Psoas muscle (tissue), 8 donors: Measurements from ENCODE around the gene INAFM2. TPM values are rescaled to one million over a fixed set of nuclear protein-coding genes. Genes with fewer than 3 reads are reported as not detected.

ENCODE experiments used
- ATAC-seq, 4 donors: fragments of 200-7000 bp; cut with Tn5 transposase; one replicate each; pipeline ENCODE4 v1.9.1; 2020; ENCODE audit warnings: moderate library complexity in 3 of 4, mild to moderate bottlenecking in 2 of 4
- DNase-seq, 2 donors: peaks; one replicate each; pipeline ENCODE4 v3.0.0-alpha.2; 2020
- H3K27ac ChIP-seq: fragments of 200-600 bp; one replicate; pipeline ENCODE4 v1.8.0; 2022
- H3K27me3 ChIP-seq, 3 donors: fragments of 200-600 bp in 1 of 3; one replicate each; pipeline versions ENCODE4 v1.6.1 to v1.8.0; 2013 to 2022; ENCODE audit warnings: low read length in 2 of 3, mild to moderate bottlenecking in 2 of 3, moderate library complexity in 1 of 3; ENCODE audit not compliant: insufficient read depth in 3 of 3
- H3K36me3 ChIP-seq, 2 donors: fragments of 200-600 bp in 1 of 2; one replicate each; pipeline versions ENCODE4 v1.6.1 to v1.8.0; 2013 to 2022; ENCODE audit warnings: low read depth in 1 of 2, mild to moderate bottlenecking in 1 of 2, moderate library complexity in 1 of 2; ENCODE audit not compliant: insufficient read depth in 1 of 2
- H3K4me1 ChIP-seq: fragments of 200-600 bp; one replicate; pipeline ENCODE4 v1.8.0; 2022
- H3K4me3 ChIP-seq: fragments of 200-600 bp; one replicate; pipeline ENCODE4 v1.8.0; 2022; ENCODE audit warnings: mild to moderate bottlenecking
- H3K9me3 ChIP-seq: fragments of 200-600 bp; one replicate; pipeline ENCODE4 v1.8.0; 2022
- WGBS, 3 donors: extraction: QIAGEN DNeasy Blood & Tissue Kit; methylation state at CpG; one replicate each; pipeline versions ENCODE4 v1.1.6 to v1.1.7; 2013; 5-methylcytosine and 5-hydroxymethylcytosine counted together
- intact Hi-C, 2 donors: fragments of 100-400 bp; cut with DNase I; formaldehyde crosslinking; loops; one replicate each; pipeline versions ENCODE4 v1.11.0 to v1.14.2; 2022
- polyA plus RNA-seq, 3 donors: library from polyadenylated mRNA; stranded (reverse); fragments of 200-250 nt; gene quantifications; one replicate each; pipeline ENCODE4 v1.2.3, GENCODE V29; 2013
- total RNA-seq, 4 donors: library from RNA; stranded (reverse); fragmentation: NEBNext Ultra II Directional in 2 of 4; extraction: Animal tissue kit (Norgen Biotek cat#: 25700) in 2 of 4; gene quantifications; one replicate each; pipeline versions ENCODE4 v1.2.1 to v1.2.4, GENCODE V29; 2021 to 2023
- TF ChIP-seq, protein P1 (sequence below): fragments of 200-600 bp; IDR thresholded peaks from one replicate; pipeline ENCODE4 v1.8.0; 2022; ENCODE audit warnings: antibody characterized with exemption
- donor health status: healthy with polysubstance abuse.
- donor health status: DM: no; HTN: no; CAD: no; lungs with moderate emphysema.
- donor health status: Bipolar disorder and iron deficiency.
- donor health status: healthy.
- donor health status: DM: yes; HTN: yes; CAD: no.
- donor health status: DM: no; HTN: no; CAD: no.
- donor health status: DM: no; HTN: no; CAD: no.
- donor health status: DM: yes; HTN: yes; CAD: no.

INAFM2 gene
- total and polyA plus RNA-seq, 7 donors = 5.8 to 32.4 (median 22.3) TPM

DNA sequence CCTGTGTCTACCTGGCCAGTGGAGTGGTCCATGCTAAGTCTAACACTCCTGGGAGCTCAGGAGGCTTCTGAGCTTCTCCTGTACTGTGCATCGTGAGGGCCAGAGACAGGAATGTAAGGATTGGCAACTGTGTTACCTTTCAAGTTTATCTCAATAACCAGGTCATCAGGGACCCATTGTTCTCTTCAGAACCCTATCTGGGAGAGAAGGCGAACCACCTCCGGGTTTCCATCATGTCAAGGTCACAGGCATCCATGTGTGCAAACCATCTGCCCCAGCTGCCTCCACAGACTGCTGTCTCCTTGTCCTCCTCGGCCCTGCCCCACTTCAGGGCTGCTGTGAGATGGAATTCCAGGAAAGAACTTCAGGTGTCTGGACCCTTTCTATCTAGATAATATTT is 46.6 kb upstream of the INAFM2 start:
- WGBS, 3 donors = 57 to 64% (median 63%) methylated on average over 4 of the region's 4 CpGs
- ATAC-seq = no peak
- Histone ChIP-seq H3K4me1 (no peaks in the 10 kb centered on the region), H3K9me3 (no peaks in the 10 kb centered on the region), H3K27ac (no peak overlapping the region), H3K27me3 (peaks cover 0 to 35% (median 18%) of the 10 kb centered on the region in 3 donors), H3K4me3 (no peak overlapping the region), H3K36me3 (no peaks in the 10 kb centered on the region)
- TF ChIP-seq, protein P1, sequence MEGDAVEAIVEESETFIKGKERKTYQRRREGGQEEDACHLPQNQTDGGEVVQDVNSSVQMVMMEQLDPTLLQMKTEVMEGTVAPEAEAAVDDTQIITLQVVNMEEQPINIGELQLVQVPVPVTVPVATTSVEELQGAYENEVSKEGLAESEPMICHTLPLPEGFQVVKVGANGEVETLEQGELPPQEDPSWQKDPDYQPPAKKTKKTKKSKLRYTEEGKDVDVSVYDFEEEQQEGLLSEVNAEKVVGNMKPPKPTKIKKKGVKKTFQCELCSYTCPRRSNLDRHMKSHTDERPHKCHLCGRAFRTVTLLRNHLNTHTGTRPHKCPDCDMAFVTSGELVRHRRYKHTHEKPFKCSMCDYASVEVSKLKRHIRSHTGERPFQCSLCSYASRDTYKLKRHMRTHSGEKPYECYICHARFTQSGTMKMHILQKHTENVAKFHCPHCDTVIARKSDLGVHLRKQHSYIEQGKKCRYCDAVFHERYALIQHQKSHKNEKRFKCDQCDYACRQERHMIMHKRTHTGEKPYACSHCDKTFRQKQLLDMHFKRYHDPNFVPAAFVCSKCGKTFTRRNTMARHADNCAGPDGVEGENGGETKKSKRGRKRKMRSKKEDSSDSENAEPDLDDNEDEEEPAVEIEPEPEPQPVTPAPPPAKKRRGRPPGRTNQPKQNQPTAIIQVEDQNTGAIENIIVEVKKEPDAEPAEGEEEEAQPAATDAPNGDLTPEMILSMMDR = no peak
- intact Hi-C loops = loop anchor here in 1 of 2 donors (5.0 kb wide), 1 partner anchor 145 kb away; no protein-coding TSS in a partner anchor
- DNase-seq = no peak

DNA sequence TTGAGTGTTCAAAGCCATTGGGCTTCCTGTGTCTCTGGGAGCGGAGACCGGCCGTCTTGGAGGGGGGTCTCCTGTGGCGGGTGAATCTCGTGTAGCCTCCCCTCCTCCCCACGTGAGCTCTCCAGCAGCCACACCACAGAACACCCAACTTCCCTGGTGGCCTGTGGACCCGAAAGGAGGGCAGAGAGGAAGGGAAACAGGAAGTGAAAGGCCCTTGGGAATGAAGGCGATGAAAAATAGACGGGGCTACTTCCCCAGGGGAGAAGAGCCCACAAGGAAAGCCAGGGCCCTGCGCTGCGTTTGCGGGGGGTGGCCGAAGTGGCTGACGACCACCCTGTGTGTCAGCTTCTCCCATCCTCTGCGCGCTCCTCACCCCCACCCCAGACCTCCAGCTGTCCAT is 46.0 kb upstream of the INAFM2 start:
- no peak for ATAC-seq

DNA sequence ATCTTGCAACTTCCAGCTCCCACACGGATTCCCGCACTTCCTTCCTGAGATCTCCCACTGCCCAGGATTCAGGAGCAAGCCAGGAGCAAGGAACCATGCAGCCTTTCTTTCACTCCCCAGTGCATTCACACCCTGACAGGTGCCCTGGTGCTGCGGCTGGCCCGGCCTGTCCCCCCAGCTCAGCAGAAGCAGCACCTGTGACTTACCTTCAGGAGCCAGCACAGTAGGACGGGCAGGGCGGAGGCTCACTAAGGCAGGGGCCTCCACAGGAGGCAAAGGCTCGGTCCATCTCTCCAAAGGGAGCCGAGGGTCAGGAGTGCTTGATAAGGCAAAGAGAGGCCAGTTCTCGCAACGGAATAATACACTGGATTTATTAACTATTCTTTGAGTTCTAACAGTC is 45.5 kb upstream of the INAFM2 start:
- Histone ChIP-seq H3K4me1 (peaks cover 9% of the 10 kb centered on the region), H3K27ac (no peak overlapping the region), H3K27me3 (peaks cover 0 to 46% (median 26%) of the 10 kb centered on the region in 3 donors), H3K36me3 (no peaks in the 10 kb centered on the region), H3K9me3 (no peaks in the 10 kb centered on the region), H3K4me3 (no peak overlapping the region)
- DNase-seq = no peak
- WGBS, 3 donors = 63 to 74% (median 65%) methylated on average over 10 of the region's 10 CpGs
- no peak for ATAC-seq
- TF ChIP-seq, protein P1 = no peak
- intact Hi-C loops = loop anchor here (1.0 to 5.0 kb wide), 2 partner anchors 143 to 144 kb away; no protein-coding TSS in a partner anchor

More for the DNA sequence above, 46.0 kb upstream of the INAFM2 start:
- Histone ChIP-seq H3K4me3 (no peak overlapping the region), H3K4me1 (peaks cover 4% of the 10 kb centered on the region), H3K27me3 (peaks cover 0 to 41% (median 21%) of the 10 kb centered on the region in 3 donors), H3K27ac (no peak overlapping the region), H3K9me3 (no peaks in the 10 kb centered on the region), H3K36me3 (no peaks in the 10 kb centered on the region)
- no peak for DNase-seq
- intact Hi-C loops = loop anchor here in 1 of 2 donors (5.0 kb wide), 1 partner anchor 145 kb away; no protein-coding TSS in a partner anchor
- WGBS, 3 donors = 41 to 51% (median 50%) methylated on average over 14 to 16 of the region's 16 CpGs
- TF ChIP-seq, protein P1 = no peak

DNA sequence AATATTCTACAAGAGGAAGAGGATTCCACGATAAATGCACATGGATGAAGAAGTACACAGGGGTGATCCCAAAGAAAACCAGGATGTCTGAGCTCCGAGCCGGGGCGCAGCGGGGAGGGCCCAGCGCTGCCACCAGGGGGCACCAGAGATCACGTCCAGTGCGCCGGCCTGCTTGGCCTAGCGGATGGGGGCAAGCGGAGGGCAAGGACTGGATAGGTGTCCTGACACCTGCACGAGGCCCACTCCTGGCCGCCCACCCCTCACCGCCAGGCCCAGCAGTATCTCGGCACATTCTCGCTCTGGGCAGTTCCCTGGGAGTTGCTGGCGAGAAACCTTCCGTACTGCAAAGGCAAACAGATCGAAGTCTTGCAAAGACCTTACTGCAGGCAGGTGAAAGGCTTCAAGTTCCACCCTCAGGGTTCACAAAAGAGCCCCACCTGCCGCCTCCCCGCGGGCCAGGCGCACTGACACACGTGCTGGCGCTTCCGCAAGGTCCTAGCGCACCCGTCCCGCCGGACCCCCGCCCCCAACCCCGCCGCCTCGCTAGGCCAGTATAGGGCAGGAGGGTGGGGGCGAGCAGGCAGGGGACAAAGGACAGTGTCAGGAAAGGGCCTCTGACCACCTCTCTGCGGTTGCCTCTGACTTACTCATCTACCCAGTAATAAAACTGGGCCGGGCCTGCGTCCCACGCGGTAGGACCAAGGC is 43.9 kb upstream of the INAFM2 start:
- H3K4me3 ChIP-seq = no peak overlapping the region
- H3K9me3 ChIP-seq = no peaks in the 10 kb centered on the region
- H3K4me1 ChIP-seq = peaks cover 9% of the 10 kb centered on the region
- H3K27me3 ChIP-seq = peaks cover 0 to 52% (median 35%) of the 10 kb centered on the region in 3 donors
- ATAC-seq = peak; percentile 71 to 77 (median 73)
- TF ChIP-seq, protein P1 = peak; percentile 100
- DNase-seq = peak; percentile 76 to 88
- no peak overlapping the region for H3K27ac ChIP-seq
- intact Hi-C loops = loop anchor here (1.0 to 5.0 kb wide), 2 partner anchors 31 to 143 kb away; no protein-coding TSS in a partner anchor
- no peaks in the 10 kb centered on the region for H3K36me3 ChIP-seq
- WGBS, 3 donors = 20 to 25% (median 21%) methylated on average over 32 to 40 of the region's 40 CpGs
